DMS 273 (cell line): ENCODE data around the gene KIF26A.

ENCODE experiments used
- DNase-seq: peaks from one replicate; lab custom pipeline; 2025; ENCODE audit not compliant: unreplicated experiment; lab: John Stamatoyannopoulos, UW

The KIF26A gene

GRCh38 chr14:104190396-104191000 is 52.1 kb downstream of the KIF26A start:
- no peak for DNase-seq

GRCh38 chr14:104191409-104191997 is 53.1 kb downstream of the KIF26A start:
- DNase-seq, result no peak

- no peak for DNase-seq
Observed at GRCh38 chr14:104192146-104192882, 53.9 kb downstream of the KIF26A start.

GRCh38 chr14:104192883-104193245 is 54.5 kb downstream of the KIF26A start:
- DNase-seq, result no peak

- no peak for DNase-seq
Observed at GRCh38 chr14:104194016-104194415, 55.6 kb downstream of the KIF26A start.

GRCh38 chr14:104194716-104195115 is 56.3 kb downstream of the KIF26A start:
- DNase-seq, result no peak

GRCh38 chr14:104195361-104195760 is 57.0 kb downstream of the KIF26A start:
- DNase-seq, result no peak

GRCh38 chr14:104195878-104196277 is 57.5 kb downstream of the KIF26A start:
- DNase-seq, result peak; percentile 41

GRCh38 chr14:104196461-104197140 is 58.2 kb downstream of the KIF26A start:
- peak; percentile 48 for DNase-seq

GRCh38 chr14:104197449-104198247 is 59.3 kb downstream of the KIF26A start:
- DNase-seq, result no peak

- no peak for DNase-seq
Observed at GRCh38 chr14:104199266-104199895, 61.0 kb downstream of the KIF26A start.

GRCh38 chr14:104200106-104200505 is 61.7 kb downstream of the KIF26A start:
- peak; percentile 56 for DNase-seq

- DNase-seq, result no peak
Observed at GRCh38 chr14:104200591-104200990, 62.2 kb downstream of the KIF26A start.

- DNase-seq, result no peak
Observed at GRCh38 chr14:104201063-104201462, 62.7 kb downstream of the KIF26A start.

GRCh38 chr14:104201496-104201895 is 63.1 kb downstream of the KIF26A start:
- no peak for DNase-seq

GRCh38 chr14:104202259-104203070 is 64.1 kb downstream of the KIF26A start:
- peak; percentile 94 for DNase-seq

- DNase-seq, result peak; percentile 50
Observed at GRCh38 chr14:104203071-104203425, 64.7 kb downstream of the KIF26A start.

GRCh38 chr14:104204660-104205149 is 66.3 kb downstream of the KIF26A start:
- DNase-seq, result no peak

GRCh38 chr14:104205781-104206180 is 67.4 kb downstream of the KIF26A start:
- DNase-seq, result no peak
